Measurements from ENCODE around the gene ADAMTS14.

Gene ADAMTS14

DNA sequence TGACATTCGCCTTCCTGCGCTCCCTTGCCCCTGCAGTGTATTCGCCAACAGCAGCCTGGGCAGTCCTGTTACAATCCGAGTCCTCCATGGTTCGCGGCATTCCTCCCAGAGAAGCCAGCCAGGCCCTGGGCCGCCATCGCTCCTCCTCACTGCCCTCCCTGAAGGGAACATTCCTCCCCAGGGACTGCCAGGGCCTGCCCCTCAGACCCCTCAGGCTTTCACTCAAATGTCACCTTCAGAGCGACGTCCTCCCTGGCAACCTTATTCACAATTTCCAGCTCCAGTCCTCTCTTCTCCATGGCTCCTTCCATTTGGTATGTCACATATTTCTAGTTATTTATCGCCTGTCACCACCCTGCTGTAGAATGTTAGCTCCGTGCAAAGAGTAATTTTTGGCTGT is 17.4 kb downstream of the ADAMTS14 start:
- no peak overlapping the region for H3K4me3 ChIP-seq (ENCODE audit: low read length)
- no peak for TF ChIP-seq ZNF274 (IDR thresholded peaks at IDR 0.05; ENCODE audit: low read depth, low read length)

DNA sequence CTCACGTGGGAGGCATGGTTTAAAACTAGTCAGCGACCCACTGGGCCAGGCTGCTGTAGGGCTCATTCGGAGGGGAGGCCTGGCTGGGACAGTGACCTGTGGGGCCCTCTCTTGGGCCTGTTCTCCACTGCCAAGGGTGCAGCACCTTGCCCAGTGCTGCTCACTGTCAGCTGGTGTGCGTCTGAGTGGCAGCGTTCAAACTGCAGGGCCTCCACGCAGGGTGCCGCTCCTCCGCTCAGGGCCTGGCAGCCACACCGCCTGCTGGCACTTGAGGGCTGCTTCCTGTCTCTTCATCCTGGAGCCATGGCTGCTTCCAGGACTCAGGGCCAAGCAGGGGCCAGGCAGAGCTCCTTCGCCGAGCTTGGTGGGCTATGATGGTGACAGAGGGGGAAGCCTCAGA is 18.3 kb downstream of the ADAMTS14 start:
- no peak overlapping the region for H3K4me3 ChIP-seq (ENCODE audit: low read length)
- no peak for TF ChIP-seq ZNF274 (IDR thresholded peaks at IDR 0.05; ENCODE audit: low read depth, low read length)

DNA sequence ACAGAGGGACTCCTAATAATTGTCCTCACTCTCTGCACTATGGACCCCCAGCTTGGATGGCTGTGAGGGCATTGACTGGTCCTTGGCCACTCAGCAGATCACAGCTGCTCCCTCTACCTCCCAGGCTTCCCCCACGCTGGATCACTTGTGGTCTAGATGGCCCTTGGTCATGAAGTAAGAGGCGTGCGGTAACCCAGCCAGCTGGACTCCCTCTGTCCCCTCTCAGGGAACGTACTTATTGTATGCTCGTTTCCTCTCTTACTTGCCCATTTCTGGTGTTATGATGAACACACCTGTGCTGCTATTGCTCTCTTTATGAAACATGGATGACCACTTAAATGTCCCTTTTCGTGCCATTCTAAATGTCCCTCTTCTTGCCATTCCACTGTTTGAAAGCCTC is 19.3 kb downstream of the ADAMTS14 start:
- H3K4me3 ChIP-seq (ENCODE audit: low read length), result no peak overlapping the region
- no peak for TF ChIP-seq ZNF274 (IDR thresholded peaks at IDR 0.05; ENCODE audit: low read depth, low read length)

DNA sequence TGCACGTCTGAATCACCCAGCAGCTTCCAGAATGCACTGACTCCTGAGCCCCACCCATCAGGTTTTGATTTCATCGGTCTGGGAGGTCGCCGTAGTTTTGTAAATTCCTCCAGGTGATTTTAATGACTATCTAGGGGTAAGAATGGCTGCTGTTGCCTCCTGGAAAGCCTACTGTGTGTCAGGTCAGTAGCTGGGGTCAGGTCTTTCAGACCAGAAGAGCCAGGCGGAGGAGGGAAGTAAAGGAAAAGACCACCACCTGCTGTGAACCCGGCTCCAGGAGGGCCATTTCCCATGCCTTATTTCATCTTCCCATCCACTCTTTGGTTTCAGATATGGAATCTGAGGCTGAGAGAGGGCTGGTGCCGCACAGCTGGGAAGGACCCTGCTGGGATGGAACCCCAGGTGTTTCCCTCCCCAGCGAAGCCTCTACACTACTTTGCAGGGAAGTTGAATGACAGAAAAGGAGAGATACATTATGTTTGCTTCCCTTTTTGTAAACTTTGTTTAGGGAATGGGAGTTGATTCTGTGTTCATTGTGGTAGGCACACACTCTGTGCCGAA is 19.8 kb downstream of the ADAMTS14 start:
- H3K4me3 ChIP-seq (ENCODE audit: low read length), result no peak overlapping the region
- TF ChIP-seq ZNF274 (IDR thresholded peaks at IDR 0.05; ENCODE audit: low read depth, low read length), result no peak

DNA sequence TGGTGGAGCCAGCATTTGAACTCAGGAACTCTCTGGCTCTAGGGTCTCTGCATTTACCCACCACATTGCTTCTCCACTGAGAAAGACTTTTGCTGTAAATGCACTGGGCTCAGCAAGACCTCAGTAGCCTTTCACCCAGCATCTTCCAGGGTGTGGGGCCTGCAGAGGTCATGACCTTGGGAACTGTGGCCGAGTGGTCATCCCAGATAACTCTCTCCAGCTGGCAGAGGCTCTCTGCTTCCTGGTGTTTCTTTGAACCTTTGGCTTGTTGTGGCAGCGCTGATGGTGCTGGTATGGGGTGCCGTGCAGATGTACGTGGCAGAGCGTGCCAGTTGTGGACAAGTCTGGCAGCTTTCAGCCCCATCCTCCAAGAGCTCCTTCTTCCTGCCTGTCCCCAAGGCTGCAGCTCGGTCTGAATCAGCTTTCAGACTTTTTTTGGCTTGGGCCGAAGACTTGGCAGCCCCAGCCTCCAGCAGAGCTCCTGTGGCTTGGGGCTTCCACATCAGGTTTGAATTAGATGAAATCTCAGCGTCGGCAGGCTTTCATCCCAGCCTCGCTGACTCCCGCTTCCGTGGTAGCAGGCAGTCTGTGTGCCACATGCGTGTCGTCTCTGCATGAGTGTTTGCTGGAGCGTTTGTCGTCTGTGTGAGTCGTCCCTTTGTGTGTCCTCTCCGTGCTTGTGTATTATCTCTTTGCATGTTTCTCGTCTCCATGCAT is 21.5 kb downstream of the ADAMTS14 start:
- no peak for TF ChIP-seq ZNF274 (IDR thresholded peaks at IDR 0.05; ENCODE audit: low read depth, low read length)

DNA sequence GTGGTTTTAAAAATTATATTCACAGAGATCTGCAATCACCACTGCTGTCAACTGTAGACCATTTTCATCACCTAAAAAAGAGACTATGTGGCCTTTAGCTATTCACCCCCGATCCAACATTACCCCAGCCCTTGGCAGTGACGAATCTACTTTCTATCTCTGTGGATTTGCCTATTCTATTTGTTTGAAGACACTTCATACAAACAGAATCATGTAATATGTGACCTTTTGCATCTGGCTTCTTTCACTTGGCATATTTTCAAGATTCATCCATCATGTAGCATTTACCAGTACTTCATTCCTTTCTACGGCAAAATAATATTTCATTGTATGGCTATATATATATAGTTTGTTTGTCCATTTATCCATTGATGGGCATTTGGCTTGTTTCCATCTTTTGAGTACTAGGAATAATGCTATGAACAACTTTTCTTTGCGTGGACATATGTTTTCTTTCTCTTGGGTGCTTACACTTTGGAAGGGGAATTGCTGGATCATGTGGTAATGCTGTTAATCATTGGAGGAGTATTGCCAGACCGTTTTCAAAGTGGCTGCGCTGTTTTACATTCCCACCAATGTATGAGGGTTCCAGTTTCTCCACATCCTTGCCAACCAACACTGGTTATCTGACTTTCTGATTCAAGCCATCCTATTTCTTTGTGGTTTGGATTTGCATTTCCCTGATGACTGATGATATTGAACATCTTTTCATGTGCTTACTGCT is 22.3 kb downstream of the ADAMTS14 start:
- no peak for TF ChIP-seq ZNF274 (IDR thresholded peaks at IDR 0.05; ENCODE audit: low read depth, low read length)
- H3K4me3 ChIP-seq (ENCODE audit: low read length), result no peak overlapping the region

More for the DNA sequence above, 21.5 kb downstream of the ADAMTS14 start:
- H3K4me3 ChIP-seq (ENCODE audit: low read length), result no peak overlapping the region

DNA sequence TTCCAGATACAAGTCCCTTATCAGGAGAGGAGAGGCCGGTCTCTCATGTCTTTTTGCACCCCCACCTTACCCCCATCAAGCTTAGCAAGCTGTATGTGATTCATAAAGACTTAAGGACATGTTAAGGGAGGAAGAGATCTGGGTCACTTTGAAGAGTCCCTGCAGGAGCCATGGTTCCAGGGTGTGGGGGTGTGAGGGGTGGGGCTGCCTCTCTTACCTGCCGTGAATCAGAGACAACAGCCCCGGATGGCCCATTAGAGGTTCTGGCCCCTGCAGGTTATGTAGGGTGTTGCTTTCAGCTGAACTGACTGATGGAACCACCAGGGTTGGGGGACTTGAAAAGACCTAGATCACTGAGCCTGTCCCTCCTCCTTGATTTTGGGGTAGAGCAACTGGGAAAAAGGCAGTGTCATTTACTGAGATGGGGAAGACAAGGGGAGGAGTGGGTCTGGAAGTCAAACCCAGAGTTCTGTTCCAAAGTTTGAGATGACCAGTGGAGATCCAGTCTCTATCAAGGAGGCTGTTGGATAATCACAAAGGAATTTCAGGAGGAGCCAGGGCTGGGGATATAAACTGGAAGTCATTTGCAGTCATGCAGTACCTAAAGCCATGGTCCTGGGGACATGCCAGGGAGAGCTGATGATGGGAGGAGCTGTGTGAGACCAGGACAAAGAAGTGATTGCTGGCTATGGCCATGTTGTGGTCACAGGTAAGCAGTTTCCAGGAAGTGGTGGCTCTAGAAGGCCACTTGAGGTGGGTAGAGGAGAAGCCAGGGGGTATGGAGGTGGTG is 23.1 kb downstream of the ADAMTS14 start:
- TF ChIP-seq ZNF274 (IDR thresholded peaks at IDR 0.05; ENCODE audit: low read depth, low read length), result no peak

DNA sequence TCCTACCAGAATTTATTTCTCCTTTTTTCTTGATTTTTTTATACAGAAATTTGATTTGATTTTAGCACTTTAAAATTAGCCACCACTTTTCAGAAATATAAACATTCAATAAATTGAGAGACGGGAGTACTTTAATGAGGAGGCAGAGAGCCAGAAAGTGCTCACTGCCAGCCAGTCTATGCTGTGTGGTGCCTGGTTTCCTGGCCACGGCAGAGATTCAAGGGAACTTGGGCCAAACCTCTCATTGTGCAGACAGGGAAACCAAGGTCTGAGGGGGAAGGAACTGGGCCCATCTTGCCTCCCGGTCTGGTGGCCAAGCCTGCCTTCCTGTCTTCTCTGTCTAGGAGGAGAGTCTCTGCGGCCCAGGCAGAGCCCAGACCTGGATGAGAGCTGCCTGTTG is 25.9 kb downstream of the ADAMTS14 start:
- no peak for TF ChIP-seq ZNF274 (IDR thresholded peaks at IDR 0.05; ENCODE audit: low read depth, low read length)
- no peak overlapping the region for H3K4me3 ChIP-seq (ENCODE audit: low read length)

More for the DNA sequence above, 23.1 kb downstream of the ADAMTS14 start:
- no peak overlapping the region for H3K4me3 ChIP-seq (ENCODE audit: low read length)

DNA sequence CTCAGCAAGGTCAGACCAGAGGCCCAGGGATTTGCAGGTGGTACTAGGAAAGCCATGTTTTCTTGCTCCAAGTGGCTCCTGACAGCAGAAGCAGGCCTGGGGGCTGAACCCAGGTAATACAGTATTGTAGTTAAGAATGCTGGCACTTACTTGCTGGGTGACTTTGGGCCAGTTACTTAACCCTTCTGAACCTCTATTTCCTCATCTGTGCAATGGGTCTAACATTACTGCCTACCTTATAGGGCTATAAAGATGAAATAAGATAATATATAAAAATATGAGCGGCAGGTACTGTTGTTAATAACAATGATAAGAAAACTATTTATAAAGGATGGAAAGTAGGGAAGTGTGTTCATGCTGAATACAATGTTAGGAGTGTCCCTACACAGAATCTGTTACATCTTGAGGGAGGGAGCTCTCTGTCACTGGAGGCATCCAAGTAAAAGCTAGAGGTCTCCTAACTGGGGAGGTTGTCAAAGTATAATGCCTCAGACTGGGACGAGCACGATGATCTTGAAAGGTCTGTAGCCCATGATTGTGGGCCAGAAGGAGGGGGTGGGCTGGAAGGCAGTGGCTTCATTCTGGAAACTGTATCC is 26.9 kb downstream of the ADAMTS14 start:
- H3K4me3 ChIP-seq (ENCODE audit: low read length), result no peak overlapping the region
- no peak for TF ChIP-seq ZNF274 (IDR thresholded peaks at IDR 0.05; ENCODE audit: low read depth, low read length)

DNA sequence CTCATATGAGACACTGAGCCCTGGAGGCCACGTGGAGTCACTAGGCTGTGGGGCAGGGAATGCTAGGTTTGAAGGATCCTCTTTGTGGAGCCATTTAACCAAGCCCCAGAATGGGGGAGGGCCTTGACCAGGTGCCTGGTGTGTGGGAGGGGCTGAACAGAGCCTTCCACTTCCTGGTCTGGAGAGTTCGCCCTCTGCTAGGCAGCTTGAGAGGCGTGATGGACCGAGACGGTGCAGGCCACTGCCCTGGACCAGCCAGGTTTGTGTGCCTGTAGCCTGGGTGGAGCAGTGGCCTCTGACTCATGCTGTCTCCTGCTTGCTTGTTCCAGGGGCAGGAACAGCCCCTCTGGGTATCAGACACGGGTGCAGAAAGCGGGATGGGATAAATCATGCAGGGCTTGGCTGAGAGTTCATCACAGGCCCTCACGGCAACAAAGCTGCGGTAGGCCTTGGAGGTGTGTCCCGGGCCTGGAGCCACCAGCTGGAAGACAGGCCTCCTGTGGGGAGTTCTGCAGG is 27.4 kb downstream of the ADAMTS14 start:
- no peak overlapping the region for H3K4me3 ChIP-seq (ENCODE audit: low read length)
- TF ChIP-seq ZNF274 (IDR thresholded peaks at IDR 0.05; ENCODE audit: low read depth, low read length), result no peak

DNA sequence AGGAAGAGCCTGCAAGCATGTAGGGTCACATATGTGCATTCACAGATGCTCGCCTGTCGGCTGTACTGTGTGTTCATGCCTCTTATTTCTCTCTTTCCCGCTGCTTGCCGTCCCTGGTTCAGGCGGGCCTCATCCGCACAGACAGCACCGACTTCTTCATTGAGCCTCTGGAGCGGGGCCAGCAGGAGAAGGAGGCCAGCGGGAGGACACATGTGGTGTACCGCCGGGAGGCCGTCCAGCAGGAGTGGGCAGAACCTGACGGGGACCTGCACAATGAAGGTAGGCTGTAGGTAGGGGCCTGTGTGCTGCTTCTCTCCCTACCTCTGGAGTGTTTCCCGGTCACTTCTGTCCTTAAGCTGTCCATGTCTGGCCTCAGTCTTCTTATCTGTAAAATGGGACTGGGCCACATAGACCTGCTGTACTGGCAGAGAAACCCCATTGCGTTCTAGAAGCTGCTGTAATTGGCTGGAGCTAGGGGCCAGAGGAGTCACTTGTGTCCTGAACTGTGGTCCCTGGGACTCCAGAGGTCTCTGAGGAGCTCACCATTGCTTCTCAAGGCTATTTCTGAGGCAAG is 30.0 kb downstream of the ADAMTS14 start:
- H3K4me3 ChIP-seq (ENCODE audit: low read length), result no peak overlapping the region
- TF ChIP-seq ZNF274 (IDR thresholded peaks at IDR 0.05; ENCODE audit: low read depth, low read length), result no peak

DNA sequence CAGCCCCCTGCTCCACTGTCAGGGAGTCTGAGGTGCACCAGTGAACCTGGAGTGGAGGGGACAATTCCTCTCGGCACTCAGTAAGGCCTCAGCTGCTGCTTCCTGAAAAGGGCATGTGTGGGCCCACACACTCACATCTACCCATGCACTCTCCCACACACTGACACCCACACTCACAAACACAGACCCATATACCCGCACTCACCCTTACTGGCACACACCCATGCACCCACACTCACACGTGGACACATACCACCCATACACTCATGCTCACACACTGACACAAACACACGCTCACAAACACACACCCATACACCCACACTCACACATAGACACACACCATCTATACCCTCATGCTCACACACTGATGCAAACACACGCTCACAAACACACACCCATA is 31.9 kb downstream of the ADAMTS14 start:
- H3K4me3 ChIP-seq (ENCODE audit: low read length), result no peak overlapping the region
- no peak for TF ChIP-seq ZNF274 (IDR thresholded peaks at IDR 0.05; ENCODE audit: low read depth, low read length)

DNA sequence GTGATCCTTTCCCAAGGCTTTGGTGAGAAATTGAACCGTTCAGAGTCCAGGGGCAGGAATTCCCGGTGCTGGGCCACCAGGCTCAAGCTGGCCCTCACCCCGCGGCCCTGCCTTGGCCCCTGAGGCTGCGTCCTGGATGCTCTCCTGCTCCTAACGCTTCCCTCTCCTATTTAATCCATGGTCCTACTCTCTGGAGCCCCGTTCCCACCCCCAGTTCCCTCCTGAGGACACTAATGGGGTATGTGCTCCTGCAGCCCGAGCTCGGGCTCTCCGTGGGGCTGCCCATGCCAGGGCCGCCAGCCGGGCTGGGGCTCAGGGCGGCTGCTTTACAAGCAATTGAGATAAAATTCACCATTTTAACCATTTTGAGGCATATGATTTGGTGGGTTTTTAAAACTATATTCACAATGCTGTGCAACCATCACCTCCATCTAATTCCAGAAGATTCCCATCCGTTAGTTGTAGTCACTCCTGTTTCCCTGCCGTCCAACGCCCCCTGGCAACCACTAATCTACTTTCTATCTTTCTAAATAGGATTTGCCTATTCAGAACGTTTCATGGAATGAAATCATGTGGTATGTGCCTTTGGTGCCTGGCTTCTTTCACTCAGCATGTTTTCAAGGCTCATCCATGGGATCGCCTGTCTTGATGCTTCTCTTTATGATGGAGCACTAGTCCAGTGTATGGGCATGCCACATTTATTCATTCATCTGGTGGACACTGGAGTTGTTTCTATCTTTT is 33.0 kb downstream of the ADAMTS14 start:
- H3K4me3 ChIP-seq (ENCODE audit: low read length), result no peak overlapping the region
- no peak for TF ChIP-seq ZNF274 (IDR thresholded peaks at IDR 0.05; ENCODE audit: low read depth, low read length)
